HFFc6 (cell line): Measurements from ENCODE around the gene PCDHB7. TPM values are rescaled to one million over a fixed set of nuclear protein-coding genes. Genes with fewer than 3 reads are reported as not detected.
A peak's percentile ranks its signal among the peaks of the same experiment; 100 is the strongest.
"Not testable (repeated sequence)": the region's sequence is repeated elsewhere in the genome, so short reads cannot be mapped to it uniquely, and the experiment has no call there.

ENCODE experiments used
- DNase-seq: peaks from one replicate; pipeline ENCODE4 v3.0.0-alpha.2; 2018
- H3K27ac Mint-ChIP-seq: 2 replicates; pipeline ENCODE4 v1.8.0; 2020; ENCODE audit warnings: mild to moderate bottlenecking, mixed read lengths
- H3K27me3 Mint-ChIP-seq: 2 replicates; pipeline ENCODE4 v1.8.0; 2021; ENCODE audit warnings: mild to moderate bottlenecking, moderate library complexity, mixed read lengths; ENCODE audit not compliant: insufficient read depth
- H3K36me3 Mint-ChIP-seq: 2 replicates; pipeline ENCODE4 v1.8.0; 2021; ENCODE audit warnings: low read depth, mixed read lengths
- H3K4me1 Mint-ChIP-seq: 2 replicates; pipeline ENCODE4 v1.8.0; 2020; ENCODE audit warnings: low read depth, mixed read lengths
- H3K4me3 Mint-ChIP-seq: 2 replicates; pipeline ENCODE4 v1.8.0; 2020; ENCODE audit warnings: mild to moderate bottlenecking, moderate library complexity, mixed read lengths
- H3K9me3 Mint-ChIP-seq: 2 replicates; pipeline ENCODE4 v1.8.0; 2020; ENCODE audit warnings: mild to moderate bottlenecking, mixed read lengths
- total RNA-seq, 6 experiments: library from RNA; stranded (reverse); fragmentation: NEBNext Ultra II Directional; extraction: Animal tissue kit (Norgen Biotek cat#: 25700); gene quantifications; 2 replicates in 1 of 6; 3 replicates in 5 of 6; pipeline ENCODE4 v1.2.3, GENCODE V29; 2021
- TF ChIP-seq, protein P1 (sequence below): fragments of 200-600 bp; sonication (generic); IDR thresholded peaks from 2 replicates; pipeline ENCODE4 v1.5.0; 2021; ENCODE audit warnings: antibody characterized with exemption, mild to moderate bottlenecking

Gene PCDHB7
- total RNA-seq, 6 experiments from 2014 or later: 0.38 to 0.97 (median 0.46) TPM

DNA sequence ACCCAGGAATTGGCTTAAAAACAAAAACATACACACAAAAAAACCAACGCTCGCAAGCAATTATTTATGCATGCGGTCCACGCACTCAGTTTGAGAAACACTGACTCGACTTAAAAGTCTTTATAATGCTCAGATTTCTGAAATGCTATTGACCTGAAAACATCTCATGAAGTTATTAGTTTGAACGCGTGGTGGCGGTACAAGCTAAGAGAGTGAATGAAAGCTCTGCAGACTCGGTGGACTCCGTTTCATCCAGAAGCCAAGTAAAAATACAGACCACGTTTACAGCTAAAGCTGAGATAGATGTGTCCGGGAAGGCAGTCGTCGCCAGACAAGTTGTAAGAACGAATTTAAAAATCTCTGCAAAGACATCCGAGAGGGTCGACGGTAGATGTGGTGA lies 22.6 kb upstream of the PCDHB7 start, which contains the start of gene PCDHB6:
TSS of gene PCDHB6 (plus strand) at position 246 of the 400 bp plus-strand sequence. CDS start 201 bp downstream, outside the sequence.
- Mint-ChIP-seq H3K4me3 (peak within 1 kb of the TSS; percentile 87), H3K9me3 (peaks cover 17% of the 10 kb centered on the region), H3K36me3 (no peaks in the 10 kb centered on the region; the same call in 1 of the 2 replicates), H3K27me3 (peaks cover 5% of the 10 kb centered on the region), H3K27ac (no peak within 1 kb of the TSS), H3K4me1 (peaks cover 7% of the 10 kb centered on the region)
- TF ChIP-seq, protein P1, sequence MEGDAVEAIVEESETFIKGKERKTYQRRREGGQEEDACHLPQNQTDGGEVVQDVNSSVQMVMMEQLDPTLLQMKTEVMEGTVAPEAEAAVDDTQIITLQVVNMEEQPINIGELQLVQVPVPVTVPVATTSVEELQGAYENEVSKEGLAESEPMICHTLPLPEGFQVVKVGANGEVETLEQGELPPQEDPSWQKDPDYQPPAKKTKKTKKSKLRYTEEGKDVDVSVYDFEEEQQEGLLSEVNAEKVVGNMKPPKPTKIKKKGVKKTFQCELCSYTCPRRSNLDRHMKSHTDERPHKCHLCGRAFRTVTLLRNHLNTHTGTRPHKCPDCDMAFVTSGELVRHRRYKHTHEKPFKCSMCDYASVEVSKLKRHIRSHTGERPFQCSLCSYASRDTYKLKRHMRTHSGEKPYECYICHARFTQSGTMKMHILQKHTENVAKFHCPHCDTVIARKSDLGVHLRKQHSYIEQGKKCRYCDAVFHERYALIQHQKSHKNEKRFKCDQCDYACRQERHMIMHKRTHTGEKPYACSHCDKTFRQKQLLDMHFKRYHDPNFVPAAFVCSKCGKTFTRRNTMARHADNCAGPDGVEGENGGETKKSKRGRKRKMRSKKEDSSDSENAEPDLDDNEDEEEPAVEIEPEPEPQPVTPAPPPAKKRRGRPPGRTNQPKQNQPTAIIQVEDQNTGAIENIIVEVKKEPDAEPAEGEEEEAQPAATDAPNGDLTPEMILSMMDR: peak; percentile 71
- peak; percentile 41 for DNase-seq

DNA sequence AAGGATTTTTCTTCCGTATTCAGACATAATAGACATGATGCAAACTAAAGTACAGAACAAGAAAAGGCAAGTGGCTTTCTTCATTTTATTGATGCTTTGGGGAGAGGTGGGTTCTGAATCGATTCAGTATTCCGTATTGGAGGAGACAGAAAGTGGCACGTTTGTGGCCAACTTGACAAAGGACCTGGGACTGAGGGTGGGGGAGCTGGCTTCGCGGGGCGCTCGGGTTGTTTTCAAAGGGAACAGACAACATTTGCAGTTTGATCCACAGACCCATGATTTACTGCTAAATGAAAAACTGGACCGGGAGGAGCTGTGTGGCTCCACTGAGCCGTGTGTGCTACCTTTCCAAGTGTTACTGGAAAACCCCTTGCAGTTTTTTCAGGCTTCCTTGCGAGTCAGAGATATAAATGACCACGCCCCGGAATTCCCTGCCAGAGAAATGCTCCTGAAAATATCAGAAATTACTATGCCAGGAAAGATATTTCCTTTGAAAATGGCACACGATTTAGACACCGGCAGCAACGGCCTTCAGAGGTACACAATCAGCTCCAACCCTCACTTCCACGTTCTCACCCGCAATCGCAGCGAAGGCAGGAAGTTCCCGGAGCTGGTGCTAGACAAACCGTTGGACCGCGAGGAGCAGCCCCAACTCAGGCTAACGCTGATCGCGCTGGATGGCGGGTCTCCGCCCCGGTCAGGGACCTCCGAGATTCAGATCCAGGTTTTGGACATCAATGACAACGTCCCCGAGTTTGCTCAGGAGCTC lies 22.0 kb upstream of the PCDHB7 start:
- H3K4me1 Mint-ChIP-seq: peaks cover 7% of the 10 kb centered on the region
- H3K9me3 Mint-ChIP-seq: peaks cover 17% of the 10 kb centered on the region

DNA sequence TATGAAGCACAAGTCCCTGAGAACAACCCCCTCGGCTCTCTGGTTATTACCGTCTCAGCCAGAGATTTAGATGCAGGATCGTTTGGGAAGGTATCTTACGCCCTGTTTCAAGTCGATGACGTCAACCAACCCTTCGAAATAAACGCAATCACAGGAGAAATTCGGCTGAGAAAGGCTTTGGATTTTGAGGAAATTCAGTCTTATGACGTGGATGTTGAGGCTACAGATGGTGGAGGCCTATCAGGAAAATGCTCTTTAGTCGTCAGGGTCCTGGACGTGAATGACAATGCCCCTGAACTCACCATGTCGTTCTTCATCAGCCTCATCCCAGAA lies 21.5 kb upstream of the PCDHB7 start:
- Mint-ChIP-seq H3K4me1 (peaks cover 7% of the 10 kb centered on the region), H3K27ac (no peak overlapping the region)
- no peak for DNase-seq

More for the DNA sequence above, 22.0 kb upstream of the PCDHB7 start:
- no peak overlapping the region for H3K27ac Mint-ChIP-seq
- peak overlapping the region; percentile 87 for H3K4me3 Mint-ChIP-seq
- TF ChIP-seq, protein P1: no peak
- DNase-seq: no peak
- H3K27me3 Mint-ChIP-seq: peaks cover 5% of the 10 kb centered on the region
- H3K36me3 Mint-ChIP-seq: no peaks in the 10 kb centered on the region; the same call in 1 of the 2 replicates

DNA sequence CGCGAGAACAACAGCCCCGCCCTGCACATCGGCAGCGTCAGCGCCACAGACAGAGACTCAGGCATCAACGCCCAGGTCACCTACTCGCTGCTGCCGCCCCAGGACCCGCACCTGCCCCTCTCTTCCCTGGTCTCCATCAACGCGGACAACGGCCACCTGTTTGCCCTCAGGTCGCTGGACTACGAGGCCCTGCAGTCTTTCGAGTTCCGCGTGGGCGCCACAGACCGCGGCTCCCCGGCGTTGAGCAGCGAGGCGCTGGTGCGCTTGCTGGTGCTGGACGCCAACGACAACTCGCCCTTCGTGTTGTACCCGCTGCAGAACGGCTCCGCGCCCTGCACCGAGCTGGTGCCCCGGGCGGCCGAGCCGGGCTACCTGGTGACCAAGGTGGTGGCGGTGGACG lies 20.8 kb upstream of the PCDHB7 start:
- H3K4me3 Mint-ChIP-seq, H3K36me3 Mint-ChIP-seq, H3K4me1 Mint-ChIP-seq: not testable (repeated sequence)

More for the DNA sequence above, 21.5 kb upstream of the PCDHB7 start:
- Mint-ChIP-seq H3K36me3 (no peaks in the 10 kb centered on the region; the same call in 1 of the 2 replicates), H3K4me3 (peak overlapping the region; percentile 87; the same call in 1 of the 2 replicates), H3K27me3 (peaks cover 6% of the 10 kb centered on the region), H3K9me3 (peaks cover 17% of the 10 kb centered on the region)
- TF ChIP-seq, protein P1: no peak

DNA sequence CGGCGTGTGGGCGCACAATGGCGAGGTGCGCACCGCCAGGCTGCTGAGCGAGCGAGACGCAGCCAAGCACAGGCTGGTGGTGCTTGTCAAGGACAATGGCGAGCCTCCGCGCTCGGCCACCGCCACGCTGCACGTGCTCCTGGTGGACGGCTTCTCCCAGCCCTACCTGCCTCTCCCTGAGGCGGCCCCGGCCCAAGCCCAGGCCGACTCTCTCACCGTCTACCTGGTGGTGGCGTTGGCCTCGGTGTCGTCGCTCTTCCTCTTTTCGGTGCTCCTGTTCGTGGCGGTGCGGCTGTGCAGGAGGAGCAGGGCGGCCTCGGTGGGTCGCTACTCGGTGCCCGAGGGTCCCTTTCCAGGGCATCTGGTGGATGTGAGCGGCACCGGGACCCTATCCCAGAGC lies 20.3 kb upstream of the PCDHB7 start:
- H3K36me3 Mint-ChIP-seq, H3K27ac Mint-ChIP-seq: not testable (repeated sequence)
- peaks cover 25% of the 10 kb centered on the region for H3K9me3 Mint-ChIP-seq

More for the DNA sequence above, 20.8 kb upstream of the PCDHB7 start:
- DNase-seq, H3K27ac Mint-ChIP-seq, H3K27me3 Mint-ChIP-seq: not testable (repeated sequence)
- H3K9me3 Mint-ChIP-seq: peaks cover 20% of the 10 kb centered on the region

DNA sequence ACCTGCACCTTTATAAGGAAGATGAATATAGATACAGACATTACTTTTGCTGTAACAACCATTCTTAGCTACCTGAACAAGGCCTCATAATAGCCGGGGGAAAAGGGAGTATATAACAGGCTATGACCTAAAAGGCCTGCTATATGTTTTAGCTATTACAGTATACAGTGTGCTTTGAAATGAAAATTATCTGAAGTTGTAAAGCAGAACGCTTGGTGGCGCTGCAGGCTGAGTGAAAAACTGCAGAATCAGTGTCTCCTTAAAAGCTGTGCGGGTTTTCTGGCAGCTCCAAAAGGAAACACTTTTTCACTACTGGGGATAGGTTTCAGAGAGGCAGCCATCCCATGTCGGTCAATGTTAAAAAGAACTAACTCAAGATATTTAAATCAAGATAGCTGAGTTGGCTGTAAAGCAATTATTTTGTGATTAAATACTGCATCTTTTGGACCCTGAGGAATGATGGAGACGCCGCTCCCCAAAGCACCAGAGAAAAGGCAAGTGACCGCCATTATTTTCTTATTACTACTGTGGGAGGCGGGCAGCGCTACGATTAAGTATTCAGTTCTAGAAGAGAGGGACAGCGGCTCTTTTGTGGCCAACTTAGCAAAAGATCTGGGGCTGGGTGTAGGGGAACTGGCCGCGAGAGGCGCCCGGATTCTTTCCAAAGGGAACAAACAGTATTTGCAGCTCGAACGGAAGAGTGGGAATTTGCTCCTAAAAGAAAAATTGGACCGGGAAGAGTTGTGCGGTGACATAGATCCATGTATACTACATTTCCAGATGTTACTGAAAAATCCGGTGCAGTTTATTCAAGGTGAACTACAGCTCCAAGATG lies 16.7 kb upstream of the PCDHB7 start:
- no peaks in the 10 kb centered on the region; the same call in 1 of the 2 replicates for H3K4me1 Mint-ChIP-seq
- H3K27ac Mint-ChIP-seq: no peak overlapping the region
- TF ChIP-seq, protein P1: peak; percentile 65
- H3K36me3 Mint-ChIP-seq: peaks cover 9% of the 10 kb centered on the region
- peaks cover 28% of the 10 kb centered on the region for H3K9me3 Mint-ChIP-seq
- no peak for DNase-seq
- peaks cover 16% of the 10 kb centered on the region for H3K27me3 Mint-ChIP-seq
- no peak overlapping the region for H3K4me3 Mint-ChIP-seq

More for the DNA sequence above, 20.3 kb upstream of the PCDHB7 start:
- not testable (repeated sequence) for H3K4me1 Mint-ChIP-seq, H3K4me3 Mint-ChIP-seq, DNase-seq
- peaks cover 13% of the 10 kb centered on the region for H3K27me3 Mint-ChIP-seq

DNA sequence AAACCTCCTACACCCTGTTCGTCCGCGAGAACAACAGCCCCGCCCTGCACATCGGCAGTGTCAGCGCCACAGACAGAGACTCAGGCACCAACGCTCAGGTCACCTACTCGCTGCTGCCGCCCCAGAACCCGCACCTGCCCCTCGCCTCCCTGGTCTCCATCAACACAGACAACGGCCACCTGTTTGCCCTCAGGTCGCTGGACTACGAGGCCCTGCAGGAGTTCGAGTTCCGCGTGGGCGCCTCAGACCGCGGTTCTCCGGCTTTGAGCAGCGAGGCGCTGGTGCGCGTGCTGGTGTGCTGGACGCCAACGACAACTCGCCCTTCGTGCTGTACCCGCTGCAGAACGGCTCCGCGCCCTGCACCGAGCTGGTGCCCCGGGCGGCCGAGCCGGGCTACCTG lies 15.1 kb upstream of the PCDHB7 start:
- not testable (repeated sequence) for H3K4me1 Mint-ChIP-seq, H3K36me3 Mint-ChIP-seq, H3K4me3 Mint-ChIP-seq

DNA sequence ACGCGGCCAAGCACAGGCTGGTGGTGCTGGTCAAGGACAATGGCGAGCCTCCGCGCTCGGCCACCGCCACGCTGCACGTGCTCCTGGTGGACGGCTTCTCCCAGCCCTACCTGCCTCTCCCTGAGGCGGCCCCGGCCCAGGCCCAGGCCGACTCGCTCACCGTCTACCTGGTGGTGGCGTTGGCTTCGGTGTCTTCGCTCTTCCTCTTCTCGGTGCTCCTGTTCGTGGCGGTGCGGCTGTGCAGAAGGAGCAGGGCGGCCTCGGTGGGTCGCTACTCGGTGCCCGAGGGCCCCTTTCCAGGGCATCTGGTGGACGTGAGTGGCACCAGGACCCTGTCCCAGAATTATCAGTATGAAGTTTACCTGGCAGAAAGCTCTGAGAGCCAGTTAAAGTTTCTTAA lies 14.5 kb upstream of the PCDHB7 start:
- not testable (repeated sequence) for DNase-seq, H3K27ac Mint-ChIP-seq, H3K4me3 Mint-ChIP-seq, H3K4me1 Mint-ChIP-seq, H3K36me3 Mint-ChIP-seq
- peaks cover 12% of the 10 kb centered on the region for H3K27me3 Mint-ChIP-seq
- H3K9me3 Mint-ChIP-seq: peaks cover 15% of the 10 kb centered on the region

More for the DNA sequence above, 15.1 kb upstream of the PCDHB7 start:
- Mint-ChIP-seq H3K9me3 (peaks cover 16% of the 10 kb centered on the region), H3K27me3 (peaks cover 12% of the 10 kb centered on the region)
- DNase-seq, H3K27ac Mint-ChIP-seq: not testable (repeated sequence)
